NB4 (cell line): ENCODE data around the gene SMS.

Experiments
- CTCF ChIP-seq: IDR thresholded peaks from one replicate; pipeline ENCODE4 v1.5.1; 2012; ENCODE audit warnings: low read depth, low read length
- MAX ChIP-seq: IDR thresholded peaks from 2 replicates; pipeline ENCODE4 v1.6.1; 2011; ENCODE audit warnings: low read depth, low read length
- POLR2A ChIP-seq: IDR thresholded peaks from 2 replicates; pipeline ENCODE4 v1.6.1; 2011; ENCODE audit warnings: mild to moderate bottlenecking; ENCODE audit not compliant: insufficient read length; ENCODE audit errors: extremely low read depth

GRCh38 chrX:21970326-21970725 lies 29.8 kb downstream of the SMS start:
- no peak for TF ChIP-seq CTCF
- TF ChIP-seq POLR2A = no peak
- no peak for TF ChIP-seq MAX
